Chondrocyte (in vitro differentiated cells): ENCODE data around the gene BDH1. TPM values are rescaled to one million over a fixed set of nuclear protein-coding genes. Genes with fewer than 3 reads are reported as not detected.

Source experiments
- DNase-seq: peaks from one replicate; pipeline ENCODE4 v3.0.0; 2021; ENCODE audit warnings: mixed read lengths, low spot score
- H3K27ac Mint-ChIP-seq: one replicate; pipeline ENCODE4 v1.8.0; 2021; ENCODE audit warnings: mild to moderate bottlenecking, moderate library complexity, mixed read lengths; ENCODE audit not compliant: unreplicated experiment
- H3K27me3 Mint-ChIP-seq: 2 replicates; pipeline ENCODE4 v1.8.0; 2021; ENCODE audit warnings: low read depth, mixed read lengths
- H3K36me3 Mint-ChIP-seq: 2 replicates; pipeline ENCODE4 v1.8.0; 2021; ENCODE audit warnings: low read depth, mixed read lengths
- H3K4me1 Mint-ChIP-seq: 2 replicates; pipeline ENCODE4 v1.8.0; 2021; ENCODE audit warnings: low read depth, mild to moderate bottlenecking, mixed read lengths
- H3K4me3 Mint-ChIP-seq: one replicate; pipeline ENCODE4 v1.8.0; 2021; ENCODE audit warnings: mild to moderate bottlenecking, moderate library complexity, mixed read lengths; ENCODE audit not compliant: unreplicated experiment
- H3K9me3 Mint-ChIP-seq: 2 replicates; pipeline ENCODE4 v1.8.0; 2021; ENCODE audit warnings: low read depth, mixed read lengths
- total RNA-seq: library from RNA; stranded (reverse); gene quantifications from 3 replicates; pipeline ENCODE4 v1.2.1, GENCODE V29; 2021
- TF ChIP-seq, protein P1 (sequence below): fragments of 200-600 bp; sonication (generic); IDR thresholded peaks from 2 replicates; pipeline ENCODE4 v1.5.0; 2021; ENCODE audit warnings: antibody characterized with exemption, mild to moderate bottlenecking, moderate library complexity

Gene BDH1
- total RNA-seq, 1 donor from 2014 or later, result 8.4 TPM

DNA sequence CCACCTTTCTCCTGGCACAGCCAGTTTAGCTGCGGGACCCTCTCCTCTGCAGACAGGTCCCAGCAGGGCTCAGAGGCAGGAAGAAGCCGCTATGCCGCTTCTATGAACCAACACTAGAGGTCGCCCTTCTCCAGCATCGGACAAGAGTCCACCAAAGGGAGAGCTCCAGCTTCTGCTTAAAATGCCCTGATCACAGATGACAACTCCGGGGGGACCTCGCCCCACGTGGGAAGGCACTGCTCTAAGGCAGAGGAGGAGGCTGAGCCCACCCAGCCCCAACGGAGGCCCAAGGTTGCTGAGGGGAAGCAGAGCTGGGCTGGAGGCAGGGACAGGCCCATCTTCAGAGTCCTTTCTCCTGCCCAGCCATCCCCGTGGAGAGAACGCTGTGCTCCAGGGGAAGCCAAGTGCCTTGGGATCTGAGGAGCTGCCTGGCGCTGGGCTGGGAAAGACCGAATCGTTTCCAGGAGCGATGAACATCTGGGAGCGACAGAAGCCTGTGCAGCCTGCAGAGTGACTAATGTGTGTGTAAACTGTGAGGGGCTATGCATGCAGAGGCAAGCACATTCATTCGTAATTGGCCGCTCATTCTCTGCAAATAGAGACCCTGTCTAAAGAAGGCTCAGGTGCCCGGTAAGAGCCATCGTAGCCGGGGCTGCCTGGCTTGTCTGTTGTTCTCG lies 43.5 kb upstream of the BDH1 start:
- Mint-ChIP-seq H3K4me1 (peaks cover 15% of the 10 kb centered on the region), H3K27ac (peak overlapping the region; percentile 49), H3K9me3 (no peaks in the 10 kb centered on the region), H3K36me3 (peaks cover 5% of the 10 kb centered on the region), H3K4me3 (peak overlapping the region; percentile 44), H3K27me3 (no peaks in the 10 kb centered on the region)
- no peak for DNase-seq
- TF ChIP-seq, protein P1, sequence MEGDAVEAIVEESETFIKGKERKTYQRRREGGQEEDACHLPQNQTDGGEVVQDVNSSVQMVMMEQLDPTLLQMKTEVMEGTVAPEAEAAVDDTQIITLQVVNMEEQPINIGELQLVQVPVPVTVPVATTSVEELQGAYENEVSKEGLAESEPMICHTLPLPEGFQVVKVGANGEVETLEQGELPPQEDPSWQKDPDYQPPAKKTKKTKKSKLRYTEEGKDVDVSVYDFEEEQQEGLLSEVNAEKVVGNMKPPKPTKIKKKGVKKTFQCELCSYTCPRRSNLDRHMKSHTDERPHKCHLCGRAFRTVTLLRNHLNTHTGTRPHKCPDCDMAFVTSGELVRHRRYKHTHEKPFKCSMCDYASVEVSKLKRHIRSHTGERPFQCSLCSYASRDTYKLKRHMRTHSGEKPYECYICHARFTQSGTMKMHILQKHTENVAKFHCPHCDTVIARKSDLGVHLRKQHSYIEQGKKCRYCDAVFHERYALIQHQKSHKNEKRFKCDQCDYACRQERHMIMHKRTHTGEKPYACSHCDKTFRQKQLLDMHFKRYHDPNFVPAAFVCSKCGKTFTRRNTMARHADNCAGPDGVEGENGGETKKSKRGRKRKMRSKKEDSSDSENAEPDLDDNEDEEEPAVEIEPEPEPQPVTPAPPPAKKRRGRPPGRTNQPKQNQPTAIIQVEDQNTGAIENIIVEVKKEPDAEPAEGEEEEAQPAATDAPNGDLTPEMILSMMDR, result peak; percentile 97

DNA sequence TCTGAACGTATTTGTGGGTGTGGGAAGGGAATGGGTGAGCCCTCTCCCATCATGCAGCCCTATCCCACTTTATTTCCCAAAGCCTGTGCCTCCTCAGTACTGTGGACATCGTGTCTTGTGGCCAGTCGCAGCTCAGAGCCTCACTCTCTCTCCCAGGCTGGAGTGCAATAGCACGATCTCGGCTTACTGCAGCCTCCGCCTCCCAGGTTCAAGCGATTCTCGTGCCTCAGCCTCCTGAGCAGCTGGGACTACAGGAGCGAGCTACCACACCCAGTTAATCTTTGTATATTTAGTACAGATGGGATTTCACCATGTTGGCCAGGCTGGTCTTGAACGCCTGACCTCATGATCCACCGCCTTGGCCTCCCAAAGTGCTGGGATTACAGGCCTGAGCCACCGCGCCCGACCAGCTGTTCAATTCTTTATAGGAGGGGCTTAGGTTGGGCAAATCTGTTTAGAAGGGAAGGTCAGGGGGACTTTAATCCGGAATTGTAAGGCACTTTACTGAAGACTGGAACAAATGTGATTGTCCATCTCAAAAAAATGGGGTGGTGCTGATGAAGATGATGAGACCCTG lies 42.7 kb upstream of the BDH1 start:
- H3K4me1 Mint-ChIP-seq, result peaks cover 15% of the 10 kb centered on the region
- no peaks in the 10 kb centered on the region for H3K27me3 Mint-ChIP-seq
- DNase-seq, result no peak
- no peaks in the 10 kb centered on the region for H3K9me3 Mint-ChIP-seq
- peaks cover 3% of the 10 kb centered on the region for H3K36me3 Mint-ChIP-seq
- H3K27ac Mint-ChIP-seq, result no peak overlapping the region
- H3K4me3 Mint-ChIP-seq, result no peak overlapping the region
- TF ChIP-seq, protein P1, result no peak

DNA sequence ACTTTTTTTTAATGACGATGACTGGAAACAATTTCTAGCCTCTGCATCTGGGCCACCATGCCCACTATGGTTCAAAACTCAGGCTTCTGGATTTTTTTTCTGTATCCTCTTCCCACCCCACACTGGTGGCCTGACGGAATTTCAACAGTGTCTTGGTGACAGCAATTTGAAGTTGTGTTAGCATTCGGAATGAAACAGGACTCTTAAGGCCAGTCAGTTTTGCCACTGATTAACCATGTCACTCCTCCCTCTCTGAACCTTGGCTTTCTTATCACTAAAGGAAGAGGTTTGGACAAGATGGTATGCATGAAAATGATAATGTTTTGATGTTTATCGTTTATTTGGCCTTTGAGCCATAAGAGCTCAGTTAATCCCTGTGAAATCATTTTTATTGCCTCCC lies 41.6 kb upstream of the BDH1 start:
- peaks cover 15% of the 10 kb centered on the region for H3K4me1 Mint-ChIP-seq
- H3K36me3 Mint-ChIP-seq, result no peaks in the 10 kb centered on the region
- H3K4me3 Mint-ChIP-seq, result no peak overlapping the region
- H3K9me3 Mint-ChIP-seq, result no peaks in the 10 kb centered on the region
- H3K27me3 Mint-ChIP-seq, result no peaks in the 10 kb centered on the region
- DNase-seq, result no peak
- TF ChIP-seq, protein P1, result no peak
- no peak overlapping the region for H3K27ac Mint-ChIP-seq

DNA sequence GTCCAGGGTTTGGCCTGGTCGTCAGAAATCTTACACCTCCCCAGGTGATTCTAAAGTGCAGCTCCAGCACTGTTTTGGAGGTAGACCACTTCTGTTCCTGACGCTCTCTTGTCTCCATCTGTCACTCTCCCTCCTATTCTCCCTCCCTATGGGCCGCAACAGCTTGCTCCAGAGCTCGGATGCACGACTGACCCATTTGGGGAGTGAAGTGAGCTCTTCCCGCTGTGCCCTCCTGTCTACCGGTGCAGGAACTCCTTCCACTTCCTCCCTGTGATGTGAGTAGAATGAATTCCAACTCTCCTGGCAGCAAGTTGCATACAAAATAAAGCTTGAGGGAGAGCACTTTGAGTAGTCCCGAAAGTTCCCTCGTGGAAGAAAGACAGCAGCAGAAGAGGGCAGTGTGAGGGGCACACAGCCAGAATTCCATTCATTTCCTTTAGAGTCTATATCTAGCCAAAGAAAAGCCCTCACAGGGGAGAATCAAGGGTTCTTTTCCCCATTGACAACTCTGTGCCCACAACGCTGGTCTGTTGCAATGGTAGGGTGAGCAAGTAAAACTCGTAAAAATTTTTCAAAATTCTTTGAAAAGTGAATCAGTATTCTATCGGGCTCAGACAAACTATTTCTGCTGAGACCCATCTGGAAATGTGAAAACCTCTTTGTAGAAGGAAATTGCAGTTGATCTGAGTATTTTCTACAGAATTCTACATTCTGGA lies 39.9 kb upstream of the BDH1 start:
- Mint-ChIP-seq H3K27me3 (no peaks in the 10 kb centered on the region), H3K4me3 (no peak overlapping the region), H3K9me3 (no peaks in the 10 kb centered on the region), H3K36me3 (no peaks in the 10 kb centered on the region), H3K27ac (no peak overlapping the region), H3K4me1 (peaks cover 9% of the 10 kb centered on the region)
- TF ChIP-seq, protein P1, result no peak
- DNase-seq, result no peak

DNA sequence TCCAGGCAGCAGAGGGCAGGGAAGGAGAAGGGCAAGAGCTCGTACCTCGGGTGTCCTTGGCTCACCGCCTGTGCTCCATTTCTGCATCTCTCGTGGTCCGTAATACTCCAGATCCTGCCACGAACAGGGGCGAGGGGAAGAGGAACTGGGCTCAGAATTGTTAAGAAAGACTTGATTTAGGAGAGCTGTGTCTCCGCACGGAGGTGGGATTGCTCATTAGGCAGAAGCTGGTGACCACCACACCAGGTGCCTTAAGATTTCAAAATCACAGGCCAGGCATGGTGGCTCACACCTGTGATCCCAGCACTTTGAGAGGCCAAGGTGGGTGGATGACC lies 37.2 kb upstream of the BDH1 start:
- H3K4me3 Mint-ChIP-seq, result no peak overlapping the region

More for the DNA sequence above, 37.2 kb upstream of the BDH1 start:
- TF ChIP-seq, protein P1, result no peak
- no peaks in the 10 kb centered on the region for H3K9me3 Mint-ChIP-seq
- no peaks in the 10 kb centered on the region for H3K36me3 Mint-ChIP-seq
- no peak for DNase-seq
- H3K27me3 Mint-ChIP-seq, result no peaks in the 10 kb centered on the region
- H3K4me1 Mint-ChIP-seq, result no peaks in the 10 kb centered on the region
- H3K27ac Mint-ChIP-seq, result no peak overlapping the region
